OCI-LY3 (cell line): Measurements from ENCODE around the gene RER1.

Source experiments
- H2AFZ ChIP-seq: fragments of 200-600, 300-600 bp; shearing (Covaris generic); 2 replicates; pipeline ENCODE4 v1.6.0; 2014; ENCODE audit warnings: antibody characterized with exemption, low read depth, low read length
- H3K27ac ChIP-seq: fragments of 200-600, 300-600 bp; sonication (generic); 2 replicates; pipeline ENCODE4 v1.5.1; 2014; ENCODE audit warnings: mild to moderate bottlenecking, low read length, moderate library complexity, mixed read lengths
- H3K27me3 ChIP-seq: fragments of 200-600, 300-600 bp; sonication (generic); 2 replicates; pipeline ENCODE4 v1.6.1; 2014; ENCODE audit warnings: low read depth, low read length, mixed read lengths
- H3K36me3 ChIP-seq: fragments of 200-600, 300-600 bp; sonication (generic); replicated peaks from 2 replicates; pipeline ENCODE3; 2014; ENCODE audit warnings: low read depth, low read length, mixed read lengths
- H3K4me1 ChIP-seq: fragments of 300-600, 200-600 bp; sonication (generic); 2 replicates; pipeline ENCODE4 v1.6.1; 2014; ENCODE audit warnings: low read length, mixed read lengths
- H3K4me2 ChIP-seq: fragments of 200-600, 300-600 bp; sonication (generic); 2 replicates; pipeline ENCODE4 v1.6.1; 2014; ENCODE audit warnings: low read length, mixed read lengths
- H3K4me3 ChIP-seq: fragments of 300-600, 200-600 bp; sonication (generic); 2 replicates; pipeline ENCODE4 v1.5.1; 2014; ENCODE audit warnings: antibody characterized with exemption, mild to moderate bottlenecking, low read length, moderate library complexity
- H3K79me2 ChIP-seq: fragments of 300-600, 200-600 bp; shearing (Covaris generic); 2 replicates; pipeline ENCODE4 v1.6.1; 2014; ENCODE audit warnings: mild to moderate bottlenecking, low read length, mixed read lengths
- H3K9ac ChIP-seq: fragments of 300-600, 200-600 bp; shearing (Covaris generic); 2 replicates; pipeline ENCODE4 v1.6.0; 2014; ENCODE audit warnings: mild to moderate bottlenecking, low read length, moderate library complexity
- H3K9me3 ChIP-seq: fragments of 200-600, 300-600 bp; shearing (Covaris generic); 2 replicates; pipeline ENCODE4 v1.6.1; 2014; ENCODE audit warnings: low read length, mixed read lengths; ENCODE audit not compliant: insufficient read depth
- H4K20me1 ChIP-seq: fragments of 200-600, 300-600 bp; sonication (generic); 2 replicates; pipeline ENCODE4 v1.6.1; 2016; ENCODE audit warnings: low read length, mixed read lengths; ENCODE audit not compliant: insufficient read depth
- EZH2phosphoT487 ChIP-seq: fragments of 200-600 bp; shearing (Covaris generic); IDR thresholded peaks from 2 replicates; pipeline ENCODE4 v1.6.1; 2018; ENCODE audit warnings: antibody characterized with exemption, mixed run types, low read depth
- TF ChIP-seq, protein P1 (sequence below): fragments of 200-600, 300-600 bp; sonication (generic); IDR thresholded peaks from 2 replicates; pipeline ENCODE4 v1.5.1; 2014; ENCODE audit warnings: antibody characterized with exemption, low read length, low read depth

The RER1 gene

DNA sequence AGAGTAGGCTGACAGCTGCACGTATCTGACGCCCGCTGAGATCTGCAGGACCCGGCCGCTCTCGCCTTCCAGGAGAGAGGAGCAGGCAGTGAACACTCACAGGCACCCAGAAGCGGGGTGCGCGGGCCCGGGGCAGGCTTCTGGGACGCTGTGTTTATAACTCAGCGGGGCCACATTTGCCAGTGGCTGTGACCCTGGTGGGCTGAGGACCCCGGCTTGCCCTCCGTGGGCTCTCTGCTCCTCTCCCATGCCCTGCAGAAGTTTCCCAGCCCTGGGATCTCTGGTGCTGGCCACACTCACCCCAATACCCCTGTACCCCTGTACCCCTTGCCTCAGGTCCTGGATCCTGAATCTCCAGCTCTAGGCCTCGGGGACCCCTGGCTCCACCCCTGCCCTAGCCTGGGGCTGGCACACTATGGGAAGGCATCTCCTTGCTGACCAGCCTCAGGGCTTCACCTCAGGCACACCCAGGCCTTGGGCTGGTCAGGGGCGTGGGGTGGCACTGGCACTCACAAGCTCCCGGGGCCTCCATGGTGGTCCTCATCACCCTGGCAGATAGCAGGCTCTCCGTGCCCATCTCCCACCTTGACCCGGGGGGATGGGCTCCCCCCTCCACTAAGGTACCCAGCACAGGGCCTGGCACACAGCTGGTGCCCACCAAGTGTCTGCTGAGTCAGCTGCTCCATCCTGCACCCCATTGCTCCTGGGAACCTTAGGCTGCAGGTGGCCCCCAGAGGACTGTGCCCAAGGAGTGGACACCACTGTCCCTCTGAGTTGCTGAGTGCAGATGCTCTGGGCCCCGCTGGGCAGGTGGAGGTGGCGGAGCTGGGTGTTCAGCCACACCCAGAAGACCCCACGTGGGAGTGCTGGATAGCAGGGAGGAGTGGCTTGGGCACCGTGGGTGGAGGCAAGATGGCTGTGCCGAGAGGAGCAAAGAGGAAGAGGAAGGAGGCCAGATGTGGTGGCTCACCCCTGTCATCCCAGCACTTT lies 32.7 kb upstream of the RER1 start:
- Histone ChIP-seq H3K79me2 (no peaks in the 10 kb centered on the region), H3K27ac (no peak overlapping the region), H3K4me1 (no peaks in the 10 kb centered on the region), H3K9ac (no peak overlapping the region), H3K4me2 (no peak overlapping the region), H3K4me3 (no peak overlapping the region), H3K36me3 (no peaks in the 10 kb centered on the region), H2AFZ (no peak overlapping the region), H3K27me3 (no peaks in the 10 kb centered on the region), H3K9me3 (peaks cover 2% of the 10 kb centered on the region; the same call in 1 of the 2 replicates), H4K20me1 (no peaks in the 10 kb centered on the region)
- TF ChIP-seq, protein P1, sequence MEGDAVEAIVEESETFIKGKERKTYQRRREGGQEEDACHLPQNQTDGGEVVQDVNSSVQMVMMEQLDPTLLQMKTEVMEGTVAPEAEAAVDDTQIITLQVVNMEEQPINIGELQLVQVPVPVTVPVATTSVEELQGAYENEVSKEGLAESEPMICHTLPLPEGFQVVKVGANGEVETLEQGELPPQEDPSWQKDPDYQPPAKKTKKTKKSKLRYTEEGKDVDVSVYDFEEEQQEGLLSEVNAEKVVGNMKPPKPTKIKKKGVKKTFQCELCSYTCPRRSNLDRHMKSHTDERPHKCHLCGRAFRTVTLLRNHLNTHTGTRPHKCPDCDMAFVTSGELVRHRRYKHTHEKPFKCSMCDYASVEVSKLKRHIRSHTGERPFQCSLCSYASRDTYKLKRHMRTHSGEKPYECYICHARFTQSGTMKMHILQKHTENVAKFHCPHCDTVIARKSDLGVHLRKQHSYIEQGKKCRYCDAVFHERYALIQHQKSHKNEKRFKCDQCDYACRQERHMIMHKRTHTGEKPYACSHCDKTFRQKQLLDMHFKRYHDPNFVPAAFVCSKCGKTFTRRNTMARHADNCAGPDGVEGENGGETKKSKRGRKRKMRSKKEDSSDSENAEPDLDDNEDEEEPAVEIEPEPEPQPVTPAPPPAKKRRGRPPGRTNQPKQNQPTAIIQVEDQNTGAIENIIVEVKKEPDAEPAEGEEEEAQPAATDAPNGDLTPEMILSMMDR: no peak
- TF ChIP-seq EZH2phosphoT487: no peak

DNA sequence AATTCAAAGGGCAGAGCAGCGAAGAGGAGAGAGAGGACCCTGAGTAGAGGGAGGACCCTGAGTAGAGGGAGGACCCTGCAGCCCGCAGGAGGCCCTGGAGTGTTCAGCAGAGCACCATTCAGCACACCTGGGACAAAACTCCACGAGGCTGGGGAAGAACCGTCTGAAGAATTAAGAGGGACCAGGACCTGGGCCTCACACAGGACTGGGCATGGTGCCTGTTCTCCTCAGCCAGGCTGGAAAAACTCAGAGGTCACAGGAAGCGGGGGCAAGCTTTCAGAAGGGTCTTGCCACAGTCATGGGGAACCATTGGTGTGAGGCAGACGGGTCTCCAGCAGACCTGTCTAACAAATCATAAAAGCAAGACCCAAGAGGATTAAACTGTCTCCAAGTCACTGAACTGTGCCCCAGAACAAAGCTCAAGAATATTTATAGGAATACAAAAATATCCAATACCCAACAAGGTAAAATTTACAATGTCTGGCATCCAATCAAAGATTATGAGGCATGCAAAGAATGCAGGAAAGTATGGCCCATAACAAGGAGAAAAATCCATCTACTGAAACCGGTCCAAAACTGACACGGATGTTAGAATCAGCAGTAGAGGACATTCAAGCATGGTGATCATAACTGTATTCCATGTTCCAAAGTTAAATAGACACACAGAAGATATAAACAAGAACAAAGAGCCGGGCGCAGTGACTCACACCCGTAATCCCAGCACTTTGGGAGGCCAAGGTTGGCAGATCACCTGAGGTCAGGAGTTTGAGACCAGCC lies 30.9 kb upstream of the RER1 start:
- H3K4me3 ChIP-seq: no peak overlapping the region
- TF ChIP-seq EZH2phosphoT487: no peak
- TF ChIP-seq, protein P1: no peak
- H3K4me2 ChIP-seq: no peak overlapping the region
- no peaks in the 10 kb centered on the region for H3K4me1 ChIP-seq
- no peaks in the 10 kb centered on the region for H4K20me1 ChIP-seq
- peaks cover 3% of the 10 kb centered on the region; the same call in 1 of the 2 replicates for H3K9me3 ChIP-seq
- H3K27ac ChIP-seq: no peak overlapping the region
- H3K79me2 ChIP-seq: no peaks in the 10 kb centered on the region
- no peak overlapping the region for H2AFZ ChIP-seq
- no peaks in the 10 kb centered on the region for H3K27me3 ChIP-seq
- H3K36me3 ChIP-seq: no peaks in the 10 kb centered on the region
- no peak overlapping the region for H3K9ac ChIP-seq

DNA sequence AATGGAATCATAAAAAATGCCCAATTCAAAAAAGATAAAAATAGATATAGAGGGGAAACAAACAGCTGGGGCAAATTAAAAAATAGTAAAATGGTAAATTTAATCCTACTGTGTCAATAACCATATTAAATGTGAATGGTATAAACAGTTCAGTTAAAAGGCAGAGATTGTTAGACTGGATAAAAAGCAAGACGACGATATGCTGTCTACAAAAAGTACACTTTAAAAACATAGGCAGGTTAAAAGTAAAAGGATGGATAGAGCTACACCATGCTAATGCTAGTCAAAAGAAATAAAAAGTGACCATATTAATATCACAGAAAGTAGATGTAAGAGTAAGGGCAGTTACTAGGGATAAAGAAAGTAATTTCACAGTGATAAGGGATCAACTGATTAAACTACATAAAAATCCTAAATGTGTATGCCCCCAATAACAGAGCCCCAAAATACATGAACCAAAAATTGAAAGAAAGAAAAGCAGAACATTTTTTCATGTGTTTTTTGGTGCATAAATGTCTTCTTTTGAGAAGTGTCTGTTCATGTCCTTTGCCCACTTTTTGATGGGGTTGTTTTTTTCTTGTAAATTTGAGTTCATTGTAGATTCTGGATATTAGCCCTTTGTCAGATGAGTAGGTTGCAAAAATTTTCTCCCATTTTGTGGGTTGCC lies 27.7 kb upstream of the RER1 start:
- H3K27ac ChIP-seq: no peak overlapping the region
- H3K27me3 ChIP-seq: no peaks in the 10 kb centered on the region
- no peaks in the 10 kb centered on the region for H3K36me3 ChIP-seq
- H4K20me1 ChIP-seq: no peaks in the 10 kb centered on the region
- H3K4me3 ChIP-seq: no peak overlapping the region
- H3K79me2 ChIP-seq: no peaks in the 10 kb centered on the region
- H2AFZ ChIP-seq: no peak overlapping the region
- peaks cover 3% of the 10 kb centered on the region; the same call in 1 of the 2 replicates for H3K9me3 ChIP-seq
- H3K9ac ChIP-seq: no peak overlapping the region
- TF ChIP-seq EZH2phosphoT487: no peak
- TF ChIP-seq, protein P1: no peak
- no peak overlapping the region for H3K4me2 ChIP-seq
- H3K4me1 ChIP-seq: no peaks in the 10 kb centered on the region
